HG03060 (cell line): ENCODE data around the gene DENND2C.

Experiments
- ATAC-seq: cut with Tn5 transposase; IDR thresholded peaks from one replicate; pipeline ENCODE4 v1.9.1; 2021; ENCODE audit warnings: low read depth, moderate number of reproducible peaks; ENCODE audit not compliant: unreplicated experiment

The DENND2C gene

GRCh38 chr1:114677691-114678090, 7.8 kb upstream of the DENND2C start:
- no peak for ATAC-seq

GRCh38 chr1:114676115-114676514, 6.3 kb upstream of the DENND2C start:
- ATAC-seq = no peak

DNA sequence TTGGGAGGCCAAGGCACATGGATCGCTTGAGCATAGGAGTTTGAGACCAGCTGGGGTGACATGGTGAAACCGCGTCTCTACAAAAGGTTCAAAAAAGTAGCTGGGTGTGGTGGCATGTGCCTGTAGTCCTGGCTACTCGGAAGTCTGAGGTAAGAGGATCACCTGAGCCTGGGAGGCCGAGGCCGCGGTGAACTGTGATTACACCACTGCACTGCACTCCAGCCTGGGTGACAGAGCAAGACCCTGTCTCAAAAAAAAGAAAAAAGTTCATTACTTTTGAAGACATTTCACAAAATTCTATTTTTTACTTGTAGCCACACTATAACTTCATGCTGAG, 2.1 kb upstream of the DENND2C start:
- no peak for ATAC-seq

DNA sequence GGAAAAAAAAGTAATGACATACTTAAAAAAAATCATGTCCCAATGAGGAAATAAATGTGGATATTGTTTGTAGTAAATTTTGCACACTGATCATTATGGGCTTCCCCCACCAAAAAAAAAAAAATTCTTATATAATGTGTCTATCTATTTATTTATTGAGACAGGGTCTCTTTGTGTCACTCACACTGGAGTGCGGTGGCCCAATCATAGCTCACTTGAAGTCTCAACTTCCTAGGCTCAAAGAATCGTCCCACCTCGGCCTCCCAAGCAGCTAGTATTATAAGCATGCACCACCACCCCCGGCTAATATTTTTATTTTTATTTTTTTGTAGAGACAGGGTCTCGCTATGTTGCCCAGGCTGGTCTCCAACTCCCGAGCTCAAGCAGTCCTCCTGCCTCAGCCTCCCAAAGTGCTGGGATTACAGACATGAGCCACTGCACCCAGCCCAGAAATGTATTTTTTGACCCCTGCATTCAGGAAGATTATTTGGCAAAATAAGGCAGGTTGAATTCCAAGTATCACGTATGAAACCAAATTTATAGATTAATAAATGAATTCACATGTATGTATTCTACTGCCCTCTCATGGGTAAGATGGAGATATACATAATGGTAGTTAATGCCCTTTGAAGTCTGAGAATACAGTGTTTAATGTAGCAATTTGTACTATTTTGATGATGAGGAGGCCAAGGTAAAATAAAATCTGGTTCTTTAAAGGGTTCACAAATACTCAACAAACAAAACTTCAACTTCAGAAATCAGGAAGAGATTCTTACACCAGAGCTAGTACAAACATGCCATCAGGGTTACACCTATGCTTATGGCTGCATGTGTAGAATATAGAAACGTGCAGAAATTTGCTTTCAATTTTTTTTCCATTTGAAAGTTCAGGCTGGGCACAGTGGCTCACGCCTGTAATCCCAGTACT, 1.4 kb upstream of the DENND2C start:
- ATAC-seq = no peak

GRCh38 chr1:114670083-114671010, 498 bp upstream of the DENND2C start:
- peak; percentile 86 for ATAC-seq

GRCh38 chr1:114668784-114669561, 876 bp downstream of the DENND2C start:
- ATAC-seq = no peak

DNA sequence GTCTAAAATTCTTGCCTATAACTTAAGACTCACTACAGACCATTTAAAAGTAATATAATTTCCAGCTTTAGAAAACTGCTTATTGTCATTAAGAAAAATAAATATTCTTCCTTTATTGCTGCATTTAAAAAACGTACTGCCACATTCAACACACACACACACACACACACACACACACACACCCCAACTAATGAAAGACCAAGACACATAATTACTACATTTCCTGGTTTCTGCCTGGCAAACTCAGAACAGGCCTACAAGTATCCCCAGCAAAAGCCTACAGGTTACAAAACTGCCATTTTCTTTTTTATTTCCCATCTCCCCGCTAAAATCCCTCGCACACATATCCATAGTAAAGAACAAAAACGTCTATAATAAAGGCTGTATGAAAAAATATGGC, 1.5 kb downstream of the DENND2C start:
- no peak for ATAC-seq

- no peak for ATAC-seq
Measured at GRCh38 chr1:114666954-114667353, 2.9 kb downstream of the DENND2C start.

- no peak for ATAC-seq
Measured at GRCh38 chr1:114660238-114660637, 9.6 kb downstream of the DENND2C start.

DNA sequence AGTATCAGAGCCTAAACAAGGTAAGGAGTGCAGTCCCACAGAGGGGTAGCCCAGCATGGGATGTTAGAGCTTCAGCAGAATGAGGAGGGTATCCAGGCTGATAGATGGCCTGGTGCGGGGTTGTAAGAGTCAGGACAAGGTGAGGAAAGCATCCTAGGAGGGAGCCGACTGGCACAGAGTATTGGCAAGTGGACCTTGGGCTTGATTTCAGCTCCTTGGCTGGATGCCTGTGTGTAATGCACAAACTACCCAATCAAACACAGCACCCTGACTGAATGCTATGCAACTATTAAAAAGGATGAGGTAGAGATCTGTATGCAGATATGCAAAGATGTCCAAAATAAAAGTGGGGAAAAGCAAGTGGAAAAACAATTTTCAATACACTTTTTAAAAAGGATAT, 18.0 kb downstream of the DENND2C start:
- no peak for ATAC-seq

DNA sequence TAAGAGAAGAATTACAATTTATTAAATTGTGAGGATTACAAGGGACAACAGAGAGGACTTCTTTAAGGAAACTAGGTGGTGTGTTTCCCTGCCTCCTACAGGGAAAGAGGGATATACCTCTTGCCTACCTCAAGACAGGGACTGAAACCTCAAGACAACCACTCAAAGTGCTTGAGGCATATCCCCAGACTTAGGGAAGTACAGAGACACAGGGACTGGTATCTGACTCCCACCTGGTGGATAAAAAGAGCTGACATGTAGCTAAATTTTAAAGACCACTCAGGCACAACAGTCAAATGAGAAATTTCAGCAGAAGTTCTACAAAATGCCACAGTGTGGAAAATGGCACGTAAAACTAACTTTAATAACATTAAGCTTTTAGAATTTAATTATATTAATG, 21.3 kb downstream of the DENND2C start:
- no peak for ATAC-seq

DNA sequence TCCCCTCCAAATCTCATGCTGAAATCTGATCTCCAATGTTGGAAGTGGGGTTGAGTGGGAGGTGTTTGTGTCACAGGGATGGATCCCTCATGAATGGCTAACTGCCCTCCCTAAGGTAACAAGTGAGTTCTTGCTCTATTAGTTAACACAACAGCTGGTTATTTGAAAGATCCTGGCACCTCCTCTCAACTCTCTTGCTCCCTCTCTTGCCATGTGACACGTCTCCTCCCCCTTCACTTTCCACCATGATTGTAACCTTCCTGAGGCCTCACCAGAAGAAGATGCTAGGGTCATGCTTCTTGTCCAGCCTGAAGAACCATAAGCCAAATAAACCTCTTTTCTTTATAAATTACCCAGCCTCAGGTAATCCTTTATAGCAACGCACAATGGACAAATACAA, 28.5 kb downstream of the DENND2C start:
- ATAC-seq = no peak

DNA sequence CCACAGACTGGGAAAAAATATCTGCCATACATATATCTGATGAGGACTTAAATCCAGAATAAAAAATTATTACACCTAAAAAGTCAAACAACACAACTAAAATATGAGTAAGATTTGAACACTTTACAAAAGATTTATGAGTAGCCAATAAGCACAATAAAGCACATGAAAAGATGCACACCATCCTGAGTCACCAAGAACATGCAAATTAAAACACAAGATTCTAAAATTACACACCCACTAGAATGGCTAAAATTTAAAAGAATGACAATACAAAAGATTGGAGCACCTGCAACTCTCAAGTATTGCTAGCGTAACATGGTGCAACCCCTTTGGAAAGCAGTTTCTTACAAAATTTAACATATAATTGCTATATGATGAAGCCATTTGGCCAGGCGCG, 30.9 kb downstream of the DENND2C start:
- no peak for ATAC-seq

DNA sequence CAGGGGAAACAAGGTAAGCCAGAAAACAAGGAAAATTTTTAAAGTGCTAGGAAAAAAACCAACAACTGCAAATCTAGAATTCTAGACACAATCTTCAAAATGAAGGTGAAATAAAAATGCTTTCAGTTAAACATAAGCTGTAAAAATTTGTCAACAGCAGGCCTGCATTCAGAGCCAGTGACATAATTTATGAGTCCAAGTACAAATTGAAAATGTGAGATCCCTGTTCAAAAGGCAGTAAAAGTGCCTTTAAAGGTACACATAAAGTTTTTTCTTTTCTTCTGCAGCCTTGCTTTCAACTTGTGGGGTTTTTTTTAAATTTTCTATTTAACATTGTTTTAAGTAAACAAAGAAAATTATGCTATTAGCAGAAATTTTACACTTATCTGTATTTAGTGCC, 37.4 kb downstream of the DENND2C start:
- ATAC-seq = no peak

GRCh38 chr1:114627107-114627506, 42.7 kb downstream of the DENND2C start:
- ATAC-seq = no peak

GRCh38 chr1:114623364-114623763, 46.5 kb downstream of the DENND2C start:
- ATAC-seq = no peak

- no peak for ATAC-seq
Measured at GRCh38 chr1:114620419-114620818, 49.4 kb downstream of the DENND2C start.

GRCh38 chr1:114618606-114619005, 51.2 kb downstream of the DENND2C start:
- no peak for ATAC-seq

DNA sequence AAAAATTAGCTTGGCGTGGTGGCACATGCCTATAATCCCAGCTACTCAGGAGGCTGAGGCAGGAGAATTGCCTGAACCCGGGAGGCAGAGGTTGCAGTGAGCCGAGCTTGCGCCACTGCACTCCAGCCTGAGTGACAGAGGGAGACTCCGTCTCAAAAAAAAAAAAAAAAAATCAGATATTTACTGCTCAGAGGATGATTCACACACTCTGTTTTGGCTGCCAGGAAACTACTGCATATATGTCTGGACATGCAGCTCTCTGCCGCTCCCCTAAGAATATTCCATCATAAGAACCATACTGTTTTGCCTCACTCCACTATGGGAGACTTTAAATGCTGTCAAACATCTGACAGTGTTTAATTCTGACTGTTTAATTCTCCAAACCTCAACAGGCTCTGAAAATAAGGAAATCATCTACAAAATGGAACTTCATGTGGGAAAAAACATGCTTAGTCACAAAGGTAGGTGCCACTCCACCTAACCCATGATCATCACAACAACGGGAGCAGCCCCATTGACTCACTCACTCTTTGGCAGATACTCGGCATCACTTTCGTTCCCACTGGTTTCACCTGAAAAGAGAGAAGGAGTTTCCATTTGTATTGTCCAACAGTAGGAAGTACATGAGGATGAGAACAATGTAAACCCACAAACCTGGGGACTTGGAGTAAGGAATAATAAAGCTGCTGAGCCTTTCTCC, 59.2 kb downstream of the DENND2C start:
- no peak for ATAC-seq

- no peak for ATAC-seq
Measured at GRCh38 chr1:114609826-114610225, 60.0 kb downstream of the DENND2C start.
